H1 (cell line): ENCODE measurements around the gene TP73. TPM values are rescaled to one million over a fixed set of nuclear protein-coding genes. Genes with fewer than 3 reads are reported as not detected.

ENCODE experiments used
- CTCF ChIA-PET: fragments of 300-600 bp; sonication (Branson Sonifier 250); formaldehyde crosslinking; loops from one replicate; lab custom pipeline; 2021; ENCODE audit not compliant: partially characterized antibody; lab: Charles Lee
- POLR2A ChIA-PET: fragments of 300-600 bp; sonication (Branson Sonifier 250); formaldehyde crosslinking; loops from one replicate; lab custom pipeline; 2021; ENCODE audit warnings: inconsistent platforms; ENCODE audit not compliant: partially characterized antibody; lab: Charles Lee
- DNase-seq, 2 experiments: peaks; one replicate each; pipeline versions ENCODE4 v3.0.0 to v3.0.0-alpha.2; 2010 to 2022; ENCODE audit warnings: low spot score in 2 of 2, low read depth in 1 of 2, mixed read lengths in 1 of 2
- FAIRE-seq: peaks from 2 replicates; lab custom pipeline; 2011; peaks lifted over from hg19 to GRCh38; lab: Jason Lieb, UNC
- H2AFZ ChIP-seq: 2 replicates; pipeline ENCODE4 v1.8.1; 2012; ENCODE audit warnings: low read length, inconsistent platforms
- H2AK5ac ChIP-seq: 2 replicates; pipeline ENCODE4 v1.6.1; 2013; ENCODE audit warnings: low read depth, low read length
- H2BK120ac ChIP-seq: replicated peaks from 2 replicates; pipeline ENCODE3; 2013; ENCODE audit warnings: low read depth, low read length, inconsistent platforms
- H2BK12ac ChIP-seq: 2 replicates; pipeline ENCODE4 v1.6.1; 2013; ENCODE audit warnings: low read depth, low read length
- H2BK15ac ChIP-seq: 2 replicates; pipeline ENCODE4 v1.6.1; 2013; ENCODE audit warnings: low read length
- H2BK20ac ChIP-seq: 2 replicates; pipeline ENCODE4 v1.6.1; 2013; ENCODE audit warnings: low read length
- H2BK5ac ChIP-seq: 2 replicates; pipeline ENCODE4 v1.6.1; 2013; ENCODE audit warnings: low read depth, low read length
- H3K14ac ChIP-seq: 2 replicates; pipeline ENCODE4 v1.6.1; 2013; ENCODE audit warnings: inconsistent platforms; ENCODE audit not compliant: insufficient read length
- H3K18ac ChIP-seq: 2 replicates; pipeline ENCODE4 v1.6.1; 2013; ENCODE audit warnings: low read length; ENCODE audit errors: extremely low read depth
- H3K23ac ChIP-seq: 2 replicates; pipeline ENCODE4 v1.6.1; 2013; ENCODE audit warnings: inconsistent platforms; ENCODE audit not compliant: insufficient read length
- H3K23me2 ChIP-seq: 2 replicates; pipeline ENCODE4 v1.6.1; 2013; ENCODE audit warnings: low read depth, low read length
- H3K27ac ChIP-seq: 2 replicates; pipeline ENCODE4 v1.6.1; 2011; ENCODE audit warnings: low read depth, low read length, inconsistent platforms
- H3K27me3 ChIP-seq, 4 experiments: replicated peaks in 1 of 4; 1 replicate in 1 of 4; 2 replicates in 3 of 4; pipeline versions ENCODE4 v1.6.1 to v1.8.1; 2011 to 2013; ENCODE audit warnings: low read length in 3 of 4, mild to moderate bottlenecking in 3 of 4, inconsistent platforms in 2 of 4, mixed read lengths in 2 of 4, moderate library complexity in 1 of 4; ENCODE audit not compliant: control insufficient read depth in 3 of 4, insufficient read depth in 3 of 4; ENCODE audit errors: extremely low read depth in 1 of 4
- H3K36me3 ChIP-seq, 4 experiments: 2 replicates each; pipeline versions ENCODE4 v1.6.1 to v1.8.1; 2011 to 2013; ENCODE audit warnings: mild to moderate bottlenecking in 4 of 4, low read length in 3 of 4, moderate library complexity in 2 of 4, control low read depth in 1 of 4, inconsistent platforms in 1 of 4; ENCODE audit not compliant: insufficient read depth in 4 of 4, control insufficient read depth in 2 of 4
- H3K4ac ChIP-seq: replicated peaks from 2 replicates; pipeline ENCODE3; 2013; ENCODE audit warnings: low read length, low read depth, mixed read lengths, inconsistent platforms; ENCODE audit not compliant: insufficient read length
- H3K4me1 ChIP-seq, 4 experiments: replicated peaks in 1 of 4; 1 replicate in 1 of 4; 2 replicates in 3 of 4; pipeline versions ENCODE4 v1.6.1 to v1.8.1; 2011 to 2013; ENCODE audit warnings: low read length in 3 of 4, inconsistent platforms in 2 of 4, mixed read lengths in 1 of 4; ENCODE audit not compliant: insufficient read depth in 4 of 4, control insufficient read depth in 3 of 4
- H3K4me2 ChIP-seq, 2 experiments: 2 replicates each; pipeline versions ENCODE4 v1.6.1 to v1.8.1; 2011 to 2013; ENCODE audit warnings: low read depth in 2 of 2, low read length in 2 of 2, control low read depth in 1 of 2, inconsistent platforms in 1 of 2, mild to moderate bottlenecking in 1 of 2; ENCODE audit not compliant: insufficient read depth in 1 of 2
- H3K4me3 ChIP-seq, 4 experiments: fragments of 200-600, 300-600 bp in 1 of 4; sonication (generic), shearing (Covaris generic), sonication (Bioruptor Twin) in 1 of 4; 2 replicates each; pipeline versions ENCODE4 v1.5.1 to v1.8.1; 2011 to 2016; ENCODE audit warnings: low read length in 4 of 4, low read depth in 3 of 4, control low read depth in 2 of 4, inconsistent platforms in 2 of 4, mild to moderate bottlenecking in 2 of 4, mixed read lengths in 1 of 4, moderate library complexity in 1 of 4; ENCODE audit not compliant: insufficient read depth in 2 of 4; ENCODE audit errors: extremely low read depth in 1 of 4
- H3K56ac ChIP-seq: replicated peaks from 2 replicates; pipeline ENCODE3; 2013; ENCODE audit warnings: low read depth, mild to moderate bottlenecking, mixed read lengths, low read length, inconsistent platforms; ENCODE audit not compliant: insufficient read length
- H3K79me1 ChIP-seq: 2 replicates; pipeline ENCODE4 v1.6.1; 2013; ENCODE audit warnings: low read depth, low read length, control low read depth
- H3K79me2 ChIP-seq, 2 experiments: 2 replicates each; pipeline versions ENCODE4 v1.6.1 to v1.8.1; 2012 to 2013; ENCODE audit warnings: low read length in 2 of 2, mild to moderate bottlenecking in 2 of 2, inconsistent platforms in 1 of 2; ENCODE audit not compliant: insufficient read depth in 2 of 2, control insufficient read depth in 1 of 2
- H3K9ac ChIP-seq, 4 experiments: replicated peaks in 1 of 4; 1 replicate in 1 of 4; 2 replicates in 3 of 4; pipeline versions ENCODE4 v1.6.1 to v1.8.1; 2011 to 2013; ENCODE audit warnings: low read depth in 3 of 4, low read length in 3 of 4, control low read depth in 2 of 4, mild to moderate bottlenecking in 2 of 4, moderate library complexity in 2 of 4, inconsistent platforms in 1 of 4; ENCODE audit errors: extremely low read depth in 1 of 4
- H3K9me3 ChIP-seq, 2 experiments: 2 replicates each; pipeline versions ENCODE4 v1.6.1 to v1.8.1; 2012 to 2013; ENCODE audit warnings: mild to moderate bottlenecking in 2 of 2, moderate library complexity in 2 of 2, control low read depth in 1 of 2, inconsistent platforms in 1 of 2, low read depth in 1 of 2, low read length in 1 of 2, mixed read lengths in 1 of 2; ENCODE audit not compliant: insufficient read depth in 2 of 2
- H4K20me1 ChIP-seq, 2 experiments: replicated peaks in 1 of 2; 2 replicates each; pipeline versions ENCODE3 to v1.8.1; 2011 to 2013; ENCODE audit warnings: inconsistent platforms in 2 of 2, low read length in 2 of 2, mild to moderate bottlenecking in 1 of 2; ENCODE audit not compliant: insufficient read depth in 2 of 2, control insufficient read depth in 1 of 2
- H4K5ac ChIP-seq: 2 replicates; pipeline ENCODE4 v1.6.1; 2013; ENCODE audit warnings: low read length, low read depth, mixed read lengths, inconsistent platforms; ENCODE audit not compliant: insufficient read length
- H4K8ac ChIP-seq: 2 replicates; pipeline ENCODE4 v1.8.0; 2013; ENCODE audit warnings: mild to moderate bottlenecking, moderate library complexity, low read length, inconsistent platforms; ENCODE audit not compliant: insufficient read depth; ENCODE audit errors: extremely low read depth
- H4K91ac ChIP-seq: replicated peaks from 2 replicates; pipeline ENCODE3; 2013; ENCODE audit warnings: low read length, mixed read lengths, inconsistent platforms; ENCODE audit not compliant: insufficient read length
- CHD1 ChIP-seq: IDR thresholded peaks from 2 replicates; pipeline ENCODE4 v1.6.1; 2012; ENCODE audit warnings: low read depth, low read length, improper control_type of control experiment
- EP300 ChIP-seq, 2 experiments: IDR thresholded peaks; 1 replicate in 1 of 2; 2 replicates in 1 of 2; pipeline ENCODE4 v1.6.1; 2011 to 2012; ENCODE audit warnings: low read depth in 2 of 2, low read length in 2 of 2, mild to moderate bottlenecking in 2 of 2, borderline replicate concordance in 1 of 2, inconsistent platforms in 1 of 2, moderate library complexity in 1 of 2
- SAP30 ChIP-seq: fragments of 300-600 bp; sonication (generic); IDR thresholded peaks from 2 replicates; pipeline ENCODE4 v1.7.1; 2012; ENCODE audit warnings: low read length, moderate library complexity, mild to moderate bottlenecking, inconsistent platforms; ENCODE audit not compliant: insufficient read depth, insufficient replicate concordance
- SIRT6 ChIP-seq: IDR thresholded peaks from one replicate; pipeline ENCODE4 v1.7.1; 2012; ENCODE audit warnings: low read length, inconsistent platforms
- WGBS, 2 experiments: shearing (Covaris generic) in 1 of 2; methylation state at CpG; one replicate each; pipeline versions ENCODE4 v1.1.6 to v1.1.7; 2013 to 2015; ENCODE audit warnings: low lambda C conversion rate in 2 of 2, mixed read lengths in 2 of 2, inconsistent platforms in 1 of 2, low coverage in 1 of 2, missing lambda C conversion rate in 1 of 2; ENCODE audit not compliant: insufficient replicate concordance in 2 of 2, insufficient coverage in 1 of 2, insufficient read length in 1 of 2; ENCODE audit errors: extremely low coverage in 1 of 2, missing lambda C conversion rate in 1 of 2; 5-methylcytosine and 5-hydroxymethylcytosine counted together
- polyA plus RNA-seq, 7 experiments: library from polyadenylated mRNA; depleted of rRNA in 3 of 7; stranded (reverse) in 5 of 7; unstranded in 2 of 7; fragments of >200 nt in 5 of 7; fragments of 200-250 nt in 2 of 7; gene quantifications; 1 replicate in 5 of 7; 2 replicates in 1 of 7; 4 replicates in 1 of 7; pipeline versions ENCODE4 v1.2.1 to v1.2.3, GENCODE V29; 2011 to 2013; ENCODE audit warnings: missing spikeins in 2 of 7, mixed read lengths in 2 of 7
- total RNA-seq: library from RNA; stranded (reverse); fragmentation: NEBNext Ultra II Directional; extraction: Animal tissue kit (Norgen Biotek cat#: 25700); gene quantifications from 2 replicates; pipeline ENCODE4 v1.2.1, GENCODE V29; 2021

TP73 gene
- total and polyA plus RNA-seq, 2 of the 8 experiments (the other 6 are each of a cell fraction or from before 2014, with no cell fraction given), result 2.6 to 3.1 TPM

GRCh38 chr1:3714284-3714741 lies 62.0 kb downstream of the TP73 start:
- Histone ChIP-seq H3K79me1 (no peaks in the 10 kb centered on the region; the same call in 1 of the 2 replicates), H3K9ac (no peak overlapping the region), H4K20me1 (peaks cover 2 to 12% of the 10 kb centered on the region in 2 experiments), H2BK12ac (no peak overlapping the region), H2BK15ac (no peak overlapping the region), H3K27ac (no peak overlapping the region), H3K23ac (no peak overlapping the region), H3K4me2 (no peak overlapping the region), H2AK5ac (no peak overlapping the region), H3K14ac (no peak overlapping the region), H3K4ac (no peak overlapping the region), H3K4me1 (peaks cover 0 to 20% (median 8%) of the 10 kb centered on the region in 4 experiments; a peak in 6 of 7 replicates), H3K56ac (no peak overlapping the region), H2BK120ac (no peak overlapping the region), H3K9me3 (no peaks in the 10 kb centered on the region), H2AFZ (no peak overlapping the region), H3K27me3 (peaks cover 0 to 9% (median 2%) of the 10 kb centered on the region in 4 experiments; a peak in 3 of 7 replicates), H4K5ac (no peak overlapping the region), H2BK5ac (no peak overlapping the region), H3K4me3 (no peak overlapping the region), H4K91ac (no peak overlapping the region), H3K36me3 (no peaks in the 10 kb centered on the region), H3K18ac (no peak overlapping the region; the same call in 1 of the 2 replicates), H2BK20ac (no peak overlapping the region), H4K8ac (no peak overlapping the region), H3K79me2 (no peaks in the 10 kb centered on the region), H3K23me2 (no peaks in the 10 kb centered on the region; the same call in 1 of the 2 replicates)
- DNase-seq (no peak), FAIRE-seq (no peak)
- ChIA-PET POLR2A (interaction anchor here (1.1 to 1.9 kb wide), 4 partner anchors 10 to 70 kb away, joined by 3 to 5 read pairs (median 4); no protein-coding TSS in a partner anchor), CTCF (interaction anchor here (0.8 to 7.7 kb wide), 11 partner anchors 9 to 123 kb away, joined by 3 to 49 read pairs (median 5); no protein-coding TSS in a partner anchor)
- WGBS, 2 experiments, result 96% methylated on average over 9 of the region's 10 CpGs; no CpG with 5 or more reads in 1 of the 2 experiments
- TF ChIP-seq CHD1, result no peak
- no peak for TF ChIP-seq SAP30
- no peak for TF ChIP-seq SIRT6
- no peak for TF ChIP-seq EP300 (IDR thresholded peaks at IDR 0.05; ENCODE audit: borderline replicate concordance in 1 of 2, low read depth in 2 of 2, low read length in 2 of 2)
